Loucy (cell line): ENCODE data around the gene ACTA2.

Experiments used
- CTCF ChIP-seq: fragments of 200-600 bp; sonication (generic); conservative IDR thresholded peaks from 2 replicates; pipeline ENCODE4 v1.5.1; 2014; ENCODE audit warnings: mild to moderate bottlenecking, antibody characterized with exemption, low read length
- EZH2phosphoT487 ChIP-seq: fragments of 200-600 bp; IDR thresholded peaks from 2 replicates; pipeline ENCODE4 v1.6.1; 2018; ENCODE audit warnings: antibody characterized with exemption, mild to moderate bottlenecking, moderate library complexity, borderline replicate concordance

GRCh38 chr10:88918191-88918905, 34.2 kb downstream of the ACTA2 start:
- TF ChIP-seq CTCF (no peak), EZH2phosphoT487 (no peak)
